Liver (tissue), 9 donors: Measurements from ENCODE around the gene DEFB124. TPM values are rescaled to one million over a fixed set of nuclear protein-coding genes. Genes with fewer than 3 reads are reported as not detected.

Experiments used
- DNase-seq: peaks from one replicate; pipeline ENCODE4 v3.0.0-alpha.2; 2017; ENCODE audit warnings: low spot score
- H3K27ac ChIP-seq, 2 donors: one replicate each; pipeline ENCODE4 v1.7.0; 2013; ENCODE audit warnings: inconsistent platforms in 2 of 2, low read length in 2 of 2, control low read depth in 1 of 2, low read depth in 1 of 2, mild to moderate bottlenecking in 1 of 2
- H3K27me3 ChIP-seq, 4 donors: one replicate each; pipeline versions ENCODE4 v1.6.1 to v1.7.0; 2013; ENCODE audit warnings: low read length in 3 of 4, inconsistent platforms in 1 of 4, mild to moderate bottlenecking in 1 of 4, moderate library complexity in 1 of 4; ENCODE audit not compliant: control insufficient read depth in 4 of 4, insufficient read depth in 4 of 4
- H3K36me3 ChIP-seq, 4 donors: one replicate each; pipeline versions ENCODE4 v1.6.1 to v1.7.0; 2013; ENCODE audit warnings: low read length in 3 of 4, mild to moderate bottlenecking in 3 of 4, low read depth in 1 of 4, moderate library complexity in 1 of 4; ENCODE audit not compliant: control insufficient read depth in 4 of 4, insufficient read depth in 3 of 4
- H3K4me1 ChIP-seq, 4 donors: one replicate each; pipeline versions ENCODE4 v1.6.1 to v1.7.0; 2013; ENCODE audit warnings: low read length in 3 of 4, mild to moderate bottlenecking in 3 of 4, moderate library complexity in 1 of 4; ENCODE audit not compliant: control insufficient read depth in 4 of 4, insufficient read depth in 4 of 4
- H3K4me3 ChIP-seq, 3 donors: one replicate each; pipeline versions ENCODE4 v1.6.1 to v1.7.0; 2013; ENCODE audit warnings: low read length in 3 of 3, control low read depth in 1 of 3, low read depth in 1 of 3, mild to moderate bottlenecking in 1 of 3
- H3K9ac ChIP-seq, 2 donors: one replicate each; pipeline ENCODE4 v1.7.0; 2013; ENCODE audit warnings: low read length in 2 of 2, mild to moderate bottlenecking in 2 of 2, moderate library complexity in 2 of 2, control low read depth in 1 of 2, low read depth in 1 of 2
- H3K9me3 ChIP-seq, 4 donors: one replicate each; pipeline versions ENCODE4 v1.6.1 to v1.7.0; 2013; ENCODE audit warnings: low read length in 3 of 4; ENCODE audit not compliant: control insufficient read depth in 4 of 4
- CTCF ChIP-seq: fragments of 150-350 bp; IDR thresholded peaks from 2 replicates; pipeline ENCODE4 v1.5.1; 2017; ENCODE audit warnings: improper control_type of control experiment, low read depth, low read length; ENCODE audit not compliant: missing input control
- EGR1 ChIP-seq, 2 donors: IDR thresholded peaks; 2 replicates each; pipeline ENCODE4 v1.6.1; 2016 to 2018; ENCODE audit warnings: antibody characterized with exemption in 2 of 2, low read depth in 2 of 2
- FOXA1 ChIP-seq: IDR thresholded peaks from 2 replicates; pipeline ENCODE4 v1.6.1; 2016; ENCODE audit warnings: antibody characterized with exemption
- FOXA2 ChIP-seq: IDR thresholded peaks from 2 replicates; pipeline ENCODE4 v1.6.1; 2016; ENCODE audit warnings: antibody characterized with exemption
- GABPA ChIP-seq, 2 donors: IDR thresholded peaks in 1 of 2; conservative IDR thresholded peaks in 1 of 2; 2 replicates each; pipeline ENCODE4 v1.6.1; 2016; ENCODE audit warnings: antibody characterized with exemption in 2 of 2, mild to moderate bottlenecking in 1 of 2, moderate library complexity in 1 of 2
- HNF4A ChIP-seq, 2 donors: conservative IDR thresholded peaks; 2 replicates each; pipeline ENCODE4 v1.6.1; 2016; ENCODE audit warnings: antibody characterized with exemption in 2 of 2, mild to moderate bottlenecking in 2 of 2
- HNF4G ChIP-seq: IDR thresholded peaks from 2 replicates; pipeline ENCODE4 v1.6.1; 2016; ENCODE audit warnings: antibody characterized with exemption
- JUND ChIP-seq, 2 donors: IDR thresholded peaks; 2 replicates each; pipeline ENCODE4 v1.6.1; 2016; ENCODE audit warnings: antibody characterized with exemption in 2 of 2
- MAX ChIP-seq: IDR thresholded peaks from 2 replicates; pipeline ENCODE4 v1.6.1; 2016; ENCODE audit warnings: antibody characterized with exemption
- NR2F2 ChIP-seq: IDR thresholded peaks from 2 replicates; pipeline ENCODE4 v1.6.1; 2016; ENCODE audit warnings: antibody characterized with exemption
- RAD21 ChIP-seq, 2 donors: IDR thresholded peaks; 2 replicates each; pipeline ENCODE4 v1.6.1; 2016; ENCODE audit warnings: antibody characterized with exemption in 2 of 2, mild to moderate bottlenecking in 2 of 2
- RXRA ChIP-seq, 2 donors: IDR thresholded peaks; 2 replicates each; pipeline ENCODE4 v1.6.1; 2017 to 2018; ENCODE audit warnings: antibody characterized with exemption in 2 of 2, mild to moderate bottlenecking in 1 of 2
- TAF1 ChIP-seq: conservative IDR thresholded peaks from 2 replicates; pipeline ENCODE4 v1.6.1; 2016; ENCODE audit warnings: antibody characterized with exemption, mild to moderate bottlenecking
- YY1 ChIP-seq: IDR thresholded peaks from 2 replicates; pipeline ENCODE4 v1.6.1; 2016; ENCODE audit warnings: antibody characterized with exemption, mild to moderate bottlenecking
- WGBS: extraction: QIAGEN DNeasy Blood & Tissue Kit; methylation state at CpG from one replicate; pipeline ENCODE4 v1.1.7; 2013; 5-methylcytosine and 5-hydroxymethylcytosine counted together
- polyA plus RNA-seq, 2 donors: library from polyadenylated mRNA; stranded (reverse) in 1 of 2; unstranded in 1 of 2; fragments of 200-250 nt in 1 of 2; fragments of >200 nt in 1 of 2; fragmentation: Nextera tagmentation in 1 of 2; extraction: Ambion mirVana in 1 of 2; gene quantifications; one replicate each; pipeline versions ENCODE4 v1.2.1 to v1.2.3, GENCODE V29; 2013 to 2015
- total RNA-seq, 2 donors: library from RNA; depleted of rRNA; stranded (reverse); fragments of >200 nt; gene quantifications; one replicate each; pipeline ENCODE4 v1.2.3, GENCODE V29; 2014
- TF ChIP-seq, protein P1 (sequence below): IDR thresholded peaks from 2 replicates; pipeline ENCODE4 v1.6.1; 2016; ENCODE audit warnings: antibody characterized with exemption
- TF ChIP-seq, protein P2 (sequence below): IDR thresholded peaks from 2 replicates; pipeline ENCODE4 v1.6.1; 2016; ENCODE audit warnings: antibody characterized with exemption
- donor health status: healthy.
- donor health status: healthy.
- donor health status: healthy.
- donor health status: healthy.
- donor health status: healthy.

Gene DEFB124
- total and polyA plus RNA-seq, 4 donors, result not detected

- DNase-seq, result no peak
- H3K36me3 ChIP-seq, result no peaks in the 10 kb centered on the region
- H3K9me3 ChIP-seq, result no peaks in the 10 kb centered on the region
- 70% methylated on average over 3 of the region's 3 CpGs for WGBS
- H3K4me1 ChIP-seq, result no peaks in the 10 kb centered on the region
- H3K27ac ChIP-seq, result no peak overlapping the region
- H3K27me3 ChIP-seq, result peaks cover 0 to 4% (median 1%) of the 10 kb centered on the region in 4 donors
- no peak overlapping the region for H3K9ac ChIP-seq
- H3K4me3 ChIP-seq, result no peak overlapping the region
- TF ChIP-seq FOXA1, result no peak
- TF ChIP-seq MAX, result no peak
- no peak for TF ChIP-seq RAD21 (IDR thresholded peaks at IDR 0.05)
- TF ChIP-seq, protein P1, sequence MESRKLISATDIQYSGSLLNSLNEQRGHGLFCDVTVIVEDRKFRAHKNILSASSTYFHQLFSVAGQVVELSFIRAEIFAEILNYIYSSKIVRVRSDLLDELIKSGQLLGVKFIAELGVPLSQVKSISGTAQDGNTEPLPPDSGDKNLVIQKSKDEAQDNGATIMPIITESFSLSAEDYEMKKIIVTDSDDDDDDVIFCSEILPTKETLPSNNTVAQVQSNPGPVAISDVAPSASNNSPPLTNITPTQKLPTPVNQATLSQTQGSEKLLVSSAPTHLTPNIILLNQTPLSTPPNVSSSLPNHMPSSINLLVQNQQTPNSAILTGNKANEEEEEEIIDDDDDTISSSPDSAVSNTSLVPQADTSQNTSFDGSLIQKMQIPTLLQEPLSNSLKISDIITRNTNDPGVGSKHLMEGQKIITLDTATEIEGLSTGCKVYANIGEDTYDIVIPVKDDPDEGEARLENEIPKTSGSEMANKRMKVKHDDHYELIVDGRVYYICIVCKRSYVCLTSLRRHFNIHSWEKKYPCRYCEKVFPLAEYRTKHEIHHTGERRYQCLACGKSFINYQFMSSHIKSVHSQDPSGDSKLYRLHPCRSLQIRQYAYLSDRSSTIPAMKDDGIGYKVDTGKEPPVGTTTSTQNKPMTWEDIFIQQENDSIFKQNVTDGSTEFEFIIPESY, result no peak
- no peak for TF ChIP-seq NR2F2
- TF ChIP-seq JUND (IDR thresholded peaks at IDR 0.05), result no peak
- no peak for TF ChIP-seq HNF4G
- no peak for TF ChIP-seq YY1
- TF ChIP-seq, protein P2, sequence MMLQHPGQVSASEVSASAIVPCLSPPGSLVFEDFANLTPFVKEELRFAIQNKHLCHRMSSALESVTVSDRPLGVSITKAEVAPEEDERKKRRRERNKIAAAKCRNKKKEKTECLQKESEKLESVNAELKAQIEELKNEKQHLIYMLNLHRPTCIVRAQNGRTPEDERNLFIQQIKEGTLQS, result no peak
- no peak for TF ChIP-seq FOXA2
- no peak for TF ChIP-seq GABPA (IDR thresholded peaks at IDR 0.05 in 1 of 2, conservative IDR thresholded peaks at IDR 0.05 in 1 of 2)
- no peak for TF ChIP-seq RXRA (IDR thresholded peaks at IDR 0.05)
- TF ChIP-seq HNF4A (conservative IDR thresholded peaks at IDR 0.05), result no peak
- TF ChIP-seq EGR1 (IDR thresholded peaks at IDR 0.05; ENCODE audit: low read depth in 2 of 2), result no peak
- TF ChIP-seq TAF1, result no peak
These were observed 14.2 kb upstream of the DEFB124 start for GRCh38 chr20:31489152-31489551.

GRCh38 chr20:31488115-31488514, 13.2 kb upstream of the DEFB124 start:
- TF ChIP-seq CTCF (no peak), EGR1 (IDR thresholded peaks at IDR 0.05; ENCODE audit: low read depth in 2 of 2) (no peak), TAF1 (no peak), RAD21 (IDR thresholded peaks at IDR 0.05) (no peak), HNF4G (no peak), YY1 (no peak)
- TF ChIP-seq, protein P1, result no peak
- 74% methylated on average over 2 of the region's 2 CpGs for WGBS
- Histone ChIP-seq H3K27me3 (peaks cover 0 to 4% (median 2%) of the 10 kb centered on the region in 4 donors), H3K4me1 (no peaks in the 10 kb centered on the region), H3K36me3 (no peaks in the 10 kb centered on the region), H3K9me3 (no peaks in the 10 kb centered on the region), H3K4me3 (no peak overlapping the region), H3K9ac (no peak overlapping the region), H3K27ac (no peak overlapping the region)
- DNase-seq, result no peak
